Lung microvascular endothelial cell (primary cell): Measurements from ENCODE around the gene ADCY6. TPM values are rescaled to one million over a fixed set of nuclear protein-coding genes. Genes with fewer than 3 reads are reported as not detected.
"Not testable (repeated sequence)": the region's sequence is repeated elsewhere in the genome, so short reads cannot be mapped to it uniquely, and the experiment has no call there.

Experiments used
- DNase-seq, 2 donors: peaks; one replicate each; pipeline versions ENCODE4 v3.0.0 to v3.0.0-alpha.2; 2010; ENCODE audit warnings: low read depth in 2 of 2
- total RNA-seq: library from RNA; depleted of rRNA; stranded (reverse); fragments of >200 nt; gene quantifications from 2 replicates; pipeline ENCODE4 v1.2.1, GENCODE V29; 2014

The ADCY6 gene
- total RNA-seq, 1 donor from 2014 or later, result 36.3 TPM

- peak; percentile 42 to 43 for DNase-seq
Observed at GRCh38 chr12:48758186-48758585, 30.7 kb downstream of the ADCY6 start.

DNA sequence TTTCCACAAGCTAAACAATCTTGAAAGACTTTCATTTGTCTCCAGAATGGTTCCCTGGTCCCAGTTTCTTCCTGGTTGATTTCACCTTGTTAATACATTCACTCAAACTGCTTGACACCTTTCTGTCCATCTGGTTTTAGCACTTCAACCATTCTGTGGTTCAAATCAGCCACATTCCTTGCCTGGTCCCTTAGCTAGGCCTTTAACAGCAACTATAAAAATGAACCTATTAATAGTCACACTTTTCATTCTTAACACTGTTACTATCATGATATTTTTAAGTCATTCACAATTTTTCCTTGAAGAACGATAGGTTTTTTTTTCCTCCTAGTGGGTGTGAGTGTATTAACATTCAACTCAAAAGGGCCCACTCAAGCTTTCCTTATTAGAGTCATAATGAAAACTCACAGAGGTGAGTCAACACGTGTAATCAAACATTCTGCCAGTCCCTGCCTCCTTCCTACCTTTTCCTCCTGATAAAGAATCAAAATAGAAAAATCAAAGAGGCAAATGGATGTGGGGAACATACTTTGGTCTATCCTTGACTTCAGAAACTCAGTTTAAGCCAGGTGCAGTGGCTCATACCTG, 38.0 kb downstream of the ADCY6 start:
- no peak for DNase-seq

DNA sequence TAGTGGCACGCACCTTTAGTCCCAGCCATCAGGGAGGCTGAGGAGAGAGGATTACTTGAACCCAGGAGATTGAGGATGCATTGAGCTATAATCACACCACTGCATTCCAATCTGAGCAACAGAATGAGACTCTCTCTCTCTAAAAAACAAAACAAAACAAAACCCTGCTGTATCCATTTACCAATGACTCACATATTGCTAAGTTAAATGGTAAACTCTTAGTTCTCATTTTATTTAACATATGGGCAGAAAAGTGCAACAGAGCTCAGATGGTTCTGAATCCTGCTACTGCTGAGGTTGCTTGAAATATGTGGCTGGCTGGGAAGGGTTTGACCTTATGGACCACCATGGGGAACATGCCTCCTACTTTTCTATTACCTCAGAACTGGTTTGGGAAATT, 38.7 kb downstream of the ADCY6 start:
- DNase-seq, result no peak

DNA sequence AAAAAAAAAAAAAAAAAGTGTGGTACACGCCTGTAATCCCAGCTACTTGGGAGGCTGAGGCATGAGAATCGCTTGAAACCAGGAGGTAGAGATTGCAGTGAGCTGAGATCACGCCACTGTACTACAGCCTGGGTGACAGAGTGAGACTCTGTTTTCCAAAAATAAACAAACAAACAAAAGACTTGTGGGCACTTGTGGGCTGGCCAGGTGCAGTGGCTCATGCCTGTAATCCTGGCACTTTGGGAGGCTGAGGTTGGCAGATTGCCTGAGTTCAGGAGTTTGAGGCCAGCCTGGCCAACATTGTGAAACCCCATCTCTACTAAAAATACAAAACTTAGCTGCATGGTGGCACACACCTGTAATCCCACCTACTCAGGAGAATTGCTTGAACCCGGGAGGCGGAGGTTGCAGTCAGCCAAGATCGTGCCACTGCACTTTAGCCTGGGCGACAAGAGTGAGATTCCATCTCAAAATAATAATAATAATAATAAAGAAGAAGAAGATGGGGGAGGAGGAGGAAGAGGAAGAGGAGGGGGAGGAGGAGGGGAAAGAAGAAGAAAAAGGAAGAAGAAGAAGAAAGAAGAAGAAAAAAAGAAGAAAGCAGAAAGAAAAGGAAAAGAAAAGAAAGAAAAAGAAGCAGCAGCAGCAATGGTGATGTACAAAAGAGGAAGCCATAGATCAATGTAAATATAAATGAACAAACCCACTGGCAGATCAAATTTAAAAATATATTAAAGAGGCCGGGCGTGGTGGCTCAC, 44.5 kb downstream of the ADCY6 start:
- no peak for DNase-seq

DNA sequence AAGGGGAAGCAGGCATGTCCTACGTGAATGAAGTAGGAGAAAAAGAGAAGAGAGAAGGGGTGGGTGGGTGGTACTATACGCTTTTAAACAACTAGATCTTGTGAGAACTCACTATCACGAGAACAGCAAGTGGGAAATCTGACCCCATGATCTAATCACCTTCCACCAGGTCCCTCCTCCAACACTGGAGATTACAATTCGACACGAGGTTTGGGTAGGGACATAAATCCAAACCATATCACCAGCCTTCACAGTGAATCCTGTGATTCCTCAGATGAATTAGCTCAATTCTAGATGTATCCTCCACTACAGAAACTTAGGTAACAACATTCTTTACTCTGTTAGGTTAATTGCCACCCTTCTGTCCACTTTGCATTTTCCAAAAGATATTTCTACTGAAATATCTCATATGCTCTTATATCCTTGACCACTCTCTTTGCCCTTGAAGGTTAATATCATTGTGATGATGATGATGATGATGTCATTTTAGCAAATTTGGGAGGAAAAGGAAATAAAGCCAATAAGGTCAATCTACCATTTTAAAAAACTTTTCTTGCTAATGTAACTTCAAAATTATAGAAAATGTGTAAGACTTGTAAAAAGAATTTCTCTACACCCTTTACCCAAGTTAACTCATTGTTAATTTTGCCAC, 49.1 kb downstream of the ADCY6 start:
- DNase-seq, result no peak

DNA sequence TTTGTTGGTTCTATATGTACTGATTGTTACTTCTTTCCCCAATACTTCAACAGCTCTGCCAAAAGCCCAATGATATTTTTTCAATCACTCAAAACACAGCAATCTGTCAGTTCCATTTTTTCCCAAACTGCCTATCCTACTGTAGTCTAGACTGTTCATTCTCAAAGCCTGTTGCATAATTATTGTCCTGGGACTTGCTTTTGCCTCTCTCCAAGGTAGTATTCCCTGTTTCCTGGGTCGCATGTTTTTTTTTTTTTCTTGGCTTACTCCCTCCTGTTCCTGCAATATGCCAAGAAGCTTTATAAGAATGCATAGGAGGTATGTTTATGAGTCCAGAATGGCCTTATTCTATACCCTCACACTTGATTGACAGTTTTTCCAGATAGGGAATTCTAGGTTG, 52.4 kb downstream of the ADCY6 start:
- no peak for DNase-seq

GRCh38 chr12:48728807-48729206, 60.1 kb downstream of the ADCY6 start:
- DNase-seq, result no peak

DNA sequence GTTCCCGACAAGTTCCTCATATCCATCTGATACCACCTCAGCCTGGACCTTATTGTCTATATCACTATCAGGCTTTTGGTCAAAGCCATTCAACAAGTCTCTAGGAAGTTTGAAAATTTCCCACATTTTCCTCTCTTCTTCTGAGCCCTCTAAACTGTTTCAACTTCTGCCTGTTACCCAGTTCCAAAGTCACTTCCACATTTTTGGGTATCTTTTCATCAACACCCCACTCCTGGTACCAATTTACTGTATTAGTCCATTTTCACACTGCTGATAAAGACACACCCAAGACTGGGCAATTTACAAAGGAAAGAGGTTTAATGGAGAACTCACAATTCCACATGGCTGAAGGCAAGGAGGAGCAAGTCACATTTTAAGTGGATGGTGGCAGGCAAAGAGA, 68.2 kb downstream of the ADCY6 start:
- DNase-seq, result not testable (repeated sequence)

DNA sequence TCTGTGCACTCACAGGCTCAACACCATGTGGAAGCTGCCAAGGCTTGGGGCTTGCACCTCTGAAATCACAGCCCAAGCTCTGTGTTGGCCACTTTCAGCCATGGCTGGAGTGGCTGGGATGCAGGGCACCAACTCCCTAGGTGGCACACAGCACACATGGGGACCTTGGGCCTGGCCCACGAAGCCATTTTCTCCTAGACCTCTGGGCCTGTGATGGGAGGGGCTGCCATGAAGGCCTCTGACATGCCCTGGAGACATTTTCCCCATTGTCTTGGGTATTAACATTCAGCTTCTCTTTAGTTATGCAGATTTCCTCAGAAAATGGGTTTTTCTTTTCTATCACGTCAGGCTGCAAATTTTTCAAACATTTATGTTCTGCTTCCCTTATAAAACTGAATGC, 68.7 kb downstream of the ADCY6 start:
- DNase-seq, result not testable (repeated sequence)

- DNase-seq, result not testable (repeated sequence)
Observed at GRCh38 chr12:48719002-48719401, 69.9 kb downstream of the ADCY6 start.

DNA sequence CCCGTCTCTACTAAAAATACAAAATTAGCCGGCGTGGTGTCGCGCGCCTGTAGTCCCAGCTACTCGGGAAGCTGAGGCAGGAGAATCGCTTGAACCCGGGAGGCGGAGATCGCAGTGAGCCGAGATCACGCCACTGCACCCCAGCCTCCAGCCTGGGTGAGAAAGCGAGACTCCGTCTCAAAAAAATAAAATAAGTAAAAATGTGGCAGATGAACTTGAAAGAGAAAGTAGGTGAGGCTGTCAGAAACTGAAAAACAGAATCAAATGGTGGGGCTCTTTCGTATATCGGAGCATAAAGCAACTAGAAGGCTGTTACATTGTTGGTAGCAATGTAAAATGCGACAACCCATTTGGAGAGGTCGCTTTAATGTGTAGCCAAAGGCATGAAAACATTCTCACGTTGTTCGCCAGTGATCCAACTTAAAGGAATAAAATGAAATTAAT, 71.6 kb downstream of the ADCY6 start:
- peak; percentile 14 to 31 for DNase-seq

GRCh38 chr12:48716493-48717251, 72.2 kb downstream of the ADCY6 start, which contains the start of gene CCNT1:
Gene CCNT1, minus strand, starts transcription at chr12:48716707. Its CDS starts 32 bp downstream, at chr12:48716675.
- peak; percentile 99 to 100 for DNase-seq

Other genes starting within 250 kb of the ADCY6 start
- gene LALBA, start 219.0 kb downstream of the ADCY6 start, total RNA-seq, result not detected in 2 replicates
- gene KANSL2, start 106.9 kb downstream of the ADCY6 start, total RNA-seq, result 27.9 and 47.6 TPM in 2 replicates
- gene CCNT1, start 72.4 kb downstream of the ADCY6 start, total RNA-seq, result 13.1 and 21.4 TPM in 2 replicates
- gene CACNB3, start 29.4 kb upstream of the ADCY6 start, total RNA-seq, result 6.2 and 7.0 TPM in 2 replicates
- gene DDX23, start 63.1 kb upstream of the ADCY6 start, total RNA-seq, result 50.8 and 72.4 TPM in 2 replicates
- gene RND1, start 76.8 kb upstream of the ADCY6 start, total RNA-seq, result 1.4 and 3.5 TPM in 2 replicates
- 9.6 and 9.7 TPM in 2 replicates for gene FKBP11, start 136.4 kb upstream of the ADCY6 start, total RNA-seq
- 36.3 and 39.7 TPM in 2 replicates for gene ARF3, start 168.4 kb upstream of the ADCY6 start, total RNA-seq
- gene WNT10B, start 182.6 kb upstream of the ADCY6 start, total RNA-seq, result under 0.01 and 0.22 TPM in 2 replicates
- gene WNT1, start 189.2 kb upstream of the ADCY6 start, total RNA-seq, result not detected in 2 replicates
- under 0.01 TPM in 1 of 2 replicates, not detected in the other for gene DDN, start 210.3 kb upstream of the ADCY6 start, total RNA-seq
- 32.1 and 38.1 TPM in 2 replicates for gene PRKAG1, start 229.7 kb upstream of the ADCY6 start, total RNA-seq